Right forelimb (tissue), 1 donor: ENCODE measurements around the gene SEC24C.
A peak's percentile ranks its signal among the peaks of the same experiment; 100 is the strongest.
"Not testable (repeated sequence)": the region's sequence is repeated elsewhere in the genome, so short reads cannot be mapped to it uniquely, and the experiment has no call there.

Experiments
- DNase-seq: peaks from one replicate; pipeline ENCODE4 v3.0.0-alpha.2; 2018

The SEC24C gene

GRCh38 chr10:73772281-73773151 lies 28.3 kb downstream of the SEC24C start:
- DNase-seq: peak; percentile 93

GRCh38 chr10:73773152-73773879 lies 29.1 kb downstream of the SEC24C start:
- DNase-seq: no peak

- DNase-seq: no peak
Observed at GRCh38 chr10:73774637-73775036, 30.5 kb downstream of the SEC24C start.

GRCh38 chr10:73779018-73779417 lies 34.8 kb downstream of the SEC24C start:
- no peak for DNase-seq

GRCh38 chr10:73779539-73780197 lies 35.5 kb downstream of the SEC24C start:
- no peak for DNase-seq

- no peak for DNase-seq
Observed at GRCh38 chr10:73780301-73780700, 36.1 kb downstream of the SEC24C start.

- no peak for DNase-seq
Observed at GRCh38 chr10:73780966-73781365, 36.8 kb downstream of the SEC24C start.

- no peak for DNase-seq
Observed at GRCh38 chr10:73781548-73781878, 37.3 kb downstream of the SEC24C start.

- DNase-seq: peak; percentile 95
Observed at GRCh38 chr10:73781879-73782748, 37.9 kb downstream of the SEC24C start, which contains the start of gene CHCHD1. TSS of gene CHCHD1 (plus strand) at chr10:73782048. CDS start at chr10:73782076, 28 bp downstream.

- DNase-seq: no peak
Observed at GRCh38 chr10:73782749-73783085, 38.5 kb downstream of the SEC24C start.

GRCh38 chr10:73785211-73785720 lies 41.1 kb downstream of the SEC24C start, which contains the start of gene ZSWIM8:
TSS of gene ZSWIM8 (plus strand) at chr10:73785606. CDS start at chr10:73785879, 273 bp downstream.
- peak; percentile 94 for DNase-seq

- DNase-seq: no peak
Observed at GRCh38 chr10:73785721-73786511, 41.7 kb downstream of the SEC24C start.

- DNase-seq: no peak
Observed at GRCh38 chr10:73786512-73786885, 42.3 kb downstream of the SEC24C start.

GRCh38 chr10:73787031-73787800 lies 43.0 kb downstream of the SEC24C start:
- not testable (repeated sequence) for DNase-seq

GRCh38 chr10:73788864-73789658 lies 44.9 kb downstream of the SEC24C start:
- no peak for DNase-seq

- DNase-seq: no peak
Observed at GRCh38 chr10:73789659-73790055, 45.5 kb downstream of the SEC24C start.

- DNase-seq: no peak
Observed at GRCh38 chr10:73790886-73791625, 46.9 kb downstream of the SEC24C start.

- DNase-seq: no peak
Observed at GRCh38 chr10:73791871-73792400, 47.8 kb downstream of the SEC24C start.

GRCh38 chr10:73793456-73793855 lies 49.3 kb downstream of the SEC24C start:
- no peak for DNase-seq
